C1 segment of cervical spinal cord (tissue), 14 donors: Measurements from ENCODE around the gene NAALADL2.
"Not testable (repeated sequence)": the region's sequence is repeated elsewhere in the genome, so short reads cannot be mapped to it uniquely, and the experiment has no call there.

Source experiments
- DNase-seq, 14 donors: peaks; one replicate each; lab custom pipeline; 2025; lab: John Stamatoyannopoulos, UW

The NAALADL2 gene

GRCh38 chr3:175573226-175573625 lies 714.1 kb downstream of the NAALADL2 start:
- DNase-seq, result no peak

DNA sequence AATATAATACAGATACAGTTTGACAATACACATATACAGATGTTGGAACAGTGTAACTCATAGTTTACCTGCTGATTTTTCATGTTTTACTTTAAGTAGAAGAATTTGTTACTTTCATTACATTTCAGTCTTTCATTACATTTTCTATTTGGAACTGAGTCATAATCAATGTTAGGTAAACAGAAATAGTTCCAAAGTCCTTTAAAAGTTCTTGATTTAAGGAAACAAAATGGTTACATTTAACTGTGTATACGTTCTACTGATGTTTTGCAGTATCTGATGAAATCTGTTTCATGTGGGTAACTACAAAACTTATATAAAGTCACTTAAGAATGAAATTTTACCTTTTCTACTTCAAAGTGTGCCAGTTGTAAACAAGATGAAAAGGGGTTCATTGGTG lies 721.2 kb downstream of the NAALADL2 start:
- DNase-seq, result no peak

DNA sequence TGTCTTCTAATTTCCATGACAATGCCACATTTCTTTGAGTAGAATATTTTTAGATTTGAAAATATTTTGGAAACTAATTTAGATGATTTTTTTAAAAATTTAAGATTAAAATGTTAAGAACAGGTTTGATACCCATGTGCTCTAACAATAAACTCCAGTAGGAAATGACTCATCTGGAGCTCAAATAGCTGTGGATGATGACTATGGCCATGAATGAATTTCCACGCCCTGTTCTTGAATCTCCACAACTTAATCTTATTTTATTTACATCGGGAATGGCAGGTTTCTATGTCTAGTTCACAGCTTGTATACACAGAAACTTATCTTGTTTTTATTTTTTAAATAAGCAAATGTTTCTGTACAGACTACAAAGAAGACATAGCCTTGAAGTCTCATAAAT lies 726.8 kb downstream of the NAALADL2 start:
- DNase-seq, result no peak

GRCh38 chr3:175590745-175591144 lies 731.6 kb downstream of the NAALADL2 start:
- no peak for DNase-seq

GRCh38 chr3:175591375-175591774 lies 732.2 kb downstream of the NAALADL2 start:
- no peak for DNase-seq

GRCh38 chr3:175593331-175593730 lies 734.2 kb downstream of the NAALADL2 start:
- DNase-seq, result no peak

DNA sequence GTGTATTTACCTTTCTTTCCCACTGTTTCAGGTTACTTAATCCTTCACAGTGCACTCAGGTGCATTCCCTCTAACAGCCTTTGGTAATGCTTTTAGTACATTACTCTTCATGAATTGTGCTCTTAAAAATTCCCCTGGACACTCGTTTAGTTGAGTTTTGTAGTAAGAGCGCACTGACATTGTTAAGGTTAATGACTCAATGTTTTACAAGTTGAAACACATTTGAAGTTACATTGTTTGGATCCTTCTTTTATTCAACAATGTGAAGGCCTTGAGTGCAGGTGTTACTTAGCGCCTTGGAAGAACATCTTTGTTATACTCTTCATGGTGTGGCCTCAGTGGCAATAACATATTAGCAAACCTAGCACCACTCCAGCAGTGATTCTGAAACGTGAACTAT lies 739.6 kb downstream of the NAALADL2 start:
- DNase-seq, result no peak

DNA sequence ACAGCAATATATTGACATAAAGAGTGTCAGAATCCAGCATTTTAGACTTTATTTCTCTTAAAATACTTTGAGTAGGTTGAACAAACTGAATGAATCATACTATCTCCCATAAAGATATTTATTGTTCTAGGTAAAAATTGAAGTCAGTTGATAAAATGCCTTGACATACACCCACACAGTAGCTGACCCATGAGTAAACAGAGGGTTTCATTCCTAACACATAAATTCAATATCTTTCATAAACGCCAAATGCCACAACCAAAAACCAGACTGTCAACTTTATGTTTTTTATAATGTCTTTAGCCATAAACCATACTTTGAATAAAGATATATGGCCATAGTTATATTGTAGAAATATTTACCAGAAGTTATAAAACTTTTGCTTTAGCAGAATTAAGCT lies 742.4 kb downstream of the NAALADL2 start:
- DNase-seq, result no peak

- no peak for DNase-seq
Measured at GRCh38 chr3:175605851-175606250, 746.7 kb downstream of the NAALADL2 start.

DNA sequence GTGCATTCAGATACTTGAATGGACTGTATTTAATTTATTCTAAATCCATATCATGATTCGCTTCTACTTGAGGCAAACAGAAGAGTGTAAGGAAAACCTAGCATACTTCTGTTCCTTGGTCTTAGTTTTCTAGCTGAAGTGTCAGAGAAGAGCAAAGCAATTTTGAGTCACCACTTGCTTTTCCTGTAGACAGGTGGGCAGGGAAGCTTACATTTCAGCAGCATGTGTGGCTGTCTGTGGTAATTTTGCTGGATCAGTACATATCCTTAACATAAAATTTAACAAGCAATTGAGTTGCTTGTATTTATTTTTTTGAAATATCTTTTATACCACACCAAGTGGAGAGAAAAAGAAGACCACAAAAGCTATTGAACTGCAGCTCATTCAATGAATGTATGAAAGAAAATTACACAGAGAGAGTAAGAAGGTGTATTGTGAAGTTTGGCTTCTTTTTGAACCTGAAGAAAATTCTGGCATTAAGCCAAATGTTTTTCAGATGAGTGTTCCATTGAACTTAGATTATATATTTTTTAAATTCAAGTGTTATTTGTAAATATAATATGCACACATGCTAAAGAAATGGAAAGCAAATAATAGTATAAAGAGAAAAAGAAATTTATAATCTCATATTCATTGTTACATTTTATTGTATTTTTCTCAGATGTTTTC lies 747.6 kb downstream of the NAALADL2 start:
- no peak for DNase-seq

GRCh38 chr3:175608356-175608755 lies 749.2 kb downstream of the NAALADL2 start:
- no peak for DNase-seq

- DNase-seq, result no peak
Measured at GRCh38 chr3:175608911-175609310, 749.8 kb downstream of the NAALADL2 start.

DNA sequence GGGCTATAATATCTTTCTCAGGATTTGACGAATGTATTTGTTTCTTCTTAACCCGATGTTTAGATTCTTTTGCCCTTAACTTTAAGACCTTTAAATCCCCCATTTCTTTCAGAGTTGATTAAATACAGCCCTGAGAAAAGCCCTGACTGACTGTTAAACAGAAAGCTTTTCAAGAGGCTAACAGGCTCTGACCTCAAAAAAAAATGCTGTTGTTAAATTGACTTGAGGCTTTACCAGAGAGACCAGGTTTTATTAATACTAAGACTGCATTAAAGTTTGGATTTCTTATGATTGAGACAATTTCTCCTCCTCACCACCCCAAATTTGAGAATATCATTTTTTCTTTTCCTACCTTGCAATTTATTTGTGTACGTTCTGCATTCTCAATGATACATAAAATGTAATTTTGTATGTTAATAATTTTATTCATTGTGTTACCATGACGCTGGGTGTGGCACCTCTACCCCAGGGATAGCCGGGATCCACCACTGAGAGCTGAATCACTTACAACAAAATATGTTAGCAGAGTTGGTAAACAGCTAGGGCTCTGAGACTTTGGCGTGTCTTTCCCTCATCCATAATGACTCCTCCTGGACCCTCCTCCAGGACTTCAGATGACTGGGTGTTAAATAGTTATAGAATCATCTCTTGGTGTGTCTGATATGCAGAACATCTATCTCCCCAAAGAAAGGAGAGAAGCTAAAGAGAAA lies 753.5 kb downstream of the NAALADL2 start:
- no peak for DNase-seq

DNA sequence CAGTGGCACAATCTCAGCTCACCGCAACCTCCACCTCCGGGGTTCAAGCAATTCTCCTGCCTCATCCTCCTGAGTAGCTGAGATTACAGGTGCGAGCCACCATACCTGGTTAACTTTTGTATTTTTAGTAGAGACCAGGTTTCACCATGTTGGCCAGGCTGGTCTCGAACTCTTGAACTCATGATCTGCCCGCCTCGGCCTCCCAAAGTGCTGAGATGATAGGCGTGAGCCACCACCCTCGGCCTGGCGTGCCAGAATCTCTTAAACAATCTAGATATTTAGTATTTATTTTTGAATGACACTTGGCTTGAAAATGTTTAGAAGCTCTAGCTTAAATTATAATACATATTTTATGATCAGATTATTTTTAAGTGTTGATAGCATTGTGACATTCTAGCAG lies 755.0 kb downstream of the NAALADL2 start:
- DNase-seq, result not testable (repeated sequence)

DNA sequence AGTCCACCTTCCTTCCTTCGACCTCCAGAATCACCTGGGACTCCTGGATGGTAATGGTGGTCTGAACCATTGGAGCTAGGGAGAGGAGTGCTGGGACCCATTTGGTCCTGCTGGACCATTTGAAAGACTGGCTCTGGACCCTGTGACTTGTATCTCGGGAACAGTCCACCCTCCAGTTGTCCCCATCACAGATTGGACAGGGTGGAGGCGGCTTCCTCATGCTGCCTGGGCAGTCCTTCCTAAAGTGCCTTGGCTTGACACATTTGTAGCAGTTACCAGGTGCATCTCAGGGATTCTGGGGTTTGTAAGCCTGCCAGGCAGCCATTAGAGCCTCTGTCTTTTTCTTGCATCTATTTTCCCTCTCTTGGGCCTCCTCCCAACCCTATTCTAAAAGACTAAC lies 758.1 kb downstream of the NAALADL2 start:
- DNase-seq, result no peak

DNA sequence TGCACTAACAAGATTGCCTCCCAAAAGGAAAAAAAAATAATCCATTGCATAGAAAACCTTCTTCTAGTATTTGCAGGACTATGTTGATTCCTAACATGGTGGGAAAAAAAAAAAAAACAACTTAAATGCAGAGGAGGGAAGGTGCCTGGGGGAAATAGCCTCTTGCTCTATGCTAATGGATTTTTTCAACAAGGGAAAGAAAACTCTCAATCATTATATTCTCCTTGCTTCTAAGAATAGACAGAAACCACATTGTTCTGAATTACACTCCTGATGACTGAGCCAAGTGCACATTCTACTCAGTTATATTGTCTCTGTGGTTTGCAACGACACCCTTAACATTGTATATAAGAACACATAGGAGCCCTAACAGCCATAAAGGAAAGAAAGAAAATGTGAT lies 760.2 kb downstream of the NAALADL2 start:
- no peak for DNase-seq

DNA sequence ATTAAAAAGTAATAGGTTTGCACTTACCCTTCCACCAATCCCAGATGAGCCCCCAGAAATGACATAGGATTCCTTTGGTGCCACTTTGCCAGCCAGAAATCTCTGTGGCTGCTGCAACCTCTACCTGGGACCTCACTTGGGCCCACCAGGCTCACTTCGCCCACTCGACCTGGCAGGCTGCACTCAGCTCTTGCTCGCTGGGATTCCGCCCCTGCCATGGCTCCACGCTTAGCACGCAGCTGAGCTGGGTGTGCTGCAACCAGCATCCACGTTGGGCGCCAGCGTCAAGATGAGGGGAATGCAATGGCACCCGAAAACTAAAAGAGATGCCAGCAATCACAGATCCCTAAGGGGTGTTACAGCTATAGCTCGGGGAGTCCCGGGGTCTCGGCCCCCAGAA lies 761.0 kb downstream of the NAALADL2 start:
- no peak for DNase-seq

DNA sequence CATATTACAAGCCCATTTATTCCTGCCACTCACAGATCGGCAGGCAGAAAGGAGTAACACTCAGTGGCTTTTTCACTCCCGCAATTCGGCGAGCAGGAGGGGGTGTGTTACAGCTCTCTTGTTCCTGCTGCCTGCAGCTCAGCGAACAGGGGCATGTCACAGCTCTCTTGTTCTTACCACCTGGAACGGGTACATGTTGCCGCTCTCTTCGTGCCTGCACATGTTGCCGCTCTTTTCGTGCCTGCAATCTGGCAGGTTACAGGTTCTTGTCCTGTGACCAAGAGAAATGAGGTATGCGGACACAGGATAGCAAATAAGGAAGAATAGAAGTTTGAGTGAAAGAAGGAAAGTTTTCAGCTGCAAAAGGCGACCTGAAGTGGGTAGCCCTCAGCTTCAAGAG lies 761.4 kb downstream of the NAALADL2 start:
- DNase-seq, result no peak

GRCh38 chr3:175640958-175641357 lies 781.8 kb downstream of the NAALADL2 start:
- DNase-seq, result no peak

- DNase-seq, result no peak
Measured at GRCh38 chr3:175646865-175647264, 787.7 kb downstream of the NAALADL2 start.

DNA sequence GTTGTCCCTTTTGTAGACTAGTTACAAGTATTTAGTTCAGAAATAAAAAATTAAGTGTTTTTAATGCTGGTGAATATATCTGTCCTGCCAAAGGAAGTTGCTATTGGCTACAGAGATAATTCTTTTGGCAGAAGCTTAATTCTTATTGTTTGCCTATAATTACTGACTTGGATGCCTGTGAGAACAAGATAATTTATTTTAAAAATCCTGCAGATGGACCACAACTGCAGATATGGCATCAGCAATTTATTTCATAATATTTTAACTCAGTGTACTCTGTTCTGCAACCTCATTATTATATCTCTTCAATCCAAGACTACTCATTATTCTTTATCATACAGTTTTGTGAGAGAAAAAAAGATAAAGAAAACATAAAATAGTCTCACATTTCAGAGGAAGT lies 789.8 kb downstream of the NAALADL2 start:
- DNase-seq, result no peak

DNA sequence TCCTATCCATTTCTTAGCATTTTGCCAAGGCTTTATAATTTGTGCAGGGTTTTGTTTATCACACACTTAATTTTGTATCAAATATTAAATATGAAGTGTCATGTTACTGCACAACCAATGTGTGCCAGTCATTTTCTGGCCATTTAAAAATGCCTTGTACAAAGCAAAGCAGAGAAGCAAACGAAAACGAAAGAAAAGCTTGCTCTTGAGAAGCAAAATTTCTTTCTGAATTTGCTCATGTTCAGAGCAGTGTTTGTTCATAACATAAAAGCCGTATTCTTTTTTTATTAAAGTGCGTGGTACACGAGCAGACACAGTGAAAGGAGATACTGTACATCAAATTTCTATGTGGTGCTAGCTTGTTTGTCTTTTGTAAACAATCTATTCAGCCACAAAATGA lies 792.6 kb downstream of the NAALADL2 start:
- DNase-seq, result no peak

DNA sequence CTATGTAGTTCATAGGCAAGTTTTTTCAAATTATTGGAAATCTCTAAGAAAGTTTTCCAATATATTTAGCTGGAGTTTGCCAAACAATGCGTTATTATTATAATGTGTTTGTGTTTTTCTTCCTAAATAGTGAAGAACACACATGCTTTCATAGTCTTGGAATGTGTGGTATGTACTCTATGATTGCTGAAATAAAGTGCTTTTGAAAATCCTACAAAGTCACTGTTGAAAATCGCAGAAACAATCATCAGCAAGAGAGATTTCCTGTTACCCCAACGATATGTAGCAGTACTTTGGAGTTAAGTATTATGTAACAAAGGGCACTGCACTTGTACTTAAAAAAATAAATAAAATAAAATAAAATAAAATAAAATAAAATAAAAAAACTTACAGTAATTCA lies 796.2 kb downstream of the NAALADL2 start:
- DNase-seq, result no peak

GRCh38 chr3:175656461-175656860 lies 797.3 kb downstream of the NAALADL2 start:
- no peak for DNase-seq
